H1 (cell line): Measurements from ENCODE around the gene KIAA1755. TPM values are rescaled to one million over a fixed set of nuclear protein-coding genes. Genes with fewer than 3 reads are reported as not detected.

Experiments used
- CTCF ChIA-PET: fragments of 300-600 bp; sonication (Branson Sonifier 250); formaldehyde crosslinking; loops from one replicate; lab custom pipeline; 2021; ENCODE audit not compliant: partially characterized antibody; lab: Charles Lee
- POLR2A ChIA-PET: fragments of 300-600 bp; sonication (Branson Sonifier 250); formaldehyde crosslinking; loops from one replicate; lab custom pipeline; 2021; ENCODE audit warnings: inconsistent platforms; ENCODE audit not compliant: partially characterized antibody; lab: Charles Lee
- DNase-seq, 2 experiments: peaks; one replicate each; pipeline versions ENCODE4 v3.0.0 to v3.0.0-alpha.2; 2010 to 2022; ENCODE audit warnings: low spot score in 2 of 2, low read depth in 1 of 2, mixed read lengths in 1 of 2
- FAIRE-seq: peaks from 2 replicates; lab custom pipeline; 2011; peaks lifted over from hg19 to GRCh38; lab: Jason Lieb, UNC
- H2AFZ ChIP-seq: 2 replicates; pipeline ENCODE4 v1.8.1; 2012; ENCODE audit warnings: low read length, inconsistent platforms
- H2AK5ac ChIP-seq: 2 replicates; pipeline ENCODE4 v1.6.1; 2013; ENCODE audit warnings: low read depth, low read length
- H2BK120ac ChIP-seq: replicated peaks from 2 replicates; pipeline ENCODE3; 2013; ENCODE audit warnings: low read depth, low read length, inconsistent platforms
- H2BK12ac ChIP-seq: 2 replicates; pipeline ENCODE4 v1.6.1; 2013; ENCODE audit warnings: low read depth, low read length
- H2BK15ac ChIP-seq: 2 replicates; pipeline ENCODE4 v1.6.1; 2013; ENCODE audit warnings: low read length
- H2BK20ac ChIP-seq: 2 replicates; pipeline ENCODE4 v1.6.1; 2013; ENCODE audit warnings: low read length
- H2BK5ac ChIP-seq: 2 replicates; pipeline ENCODE4 v1.6.1; 2013; ENCODE audit warnings: low read depth, low read length
- H3K14ac ChIP-seq: 2 replicates; pipeline ENCODE4 v1.6.1; 2013; ENCODE audit warnings: inconsistent platforms; ENCODE audit not compliant: insufficient read length
- H3K18ac ChIP-seq: 2 replicates; pipeline ENCODE4 v1.6.1; 2013; ENCODE audit warnings: low read length; ENCODE audit errors: extremely low read depth
- H3K23ac ChIP-seq: 2 replicates; pipeline ENCODE4 v1.6.1; 2013; ENCODE audit warnings: inconsistent platforms; ENCODE audit not compliant: insufficient read length
- H3K23me2 ChIP-seq: 2 replicates; pipeline ENCODE4 v1.6.1; 2013; ENCODE audit warnings: low read depth, low read length
- H3K27ac ChIP-seq: 2 replicates; pipeline ENCODE4 v1.6.1; 2011; ENCODE audit warnings: low read depth, low read length, inconsistent platforms
- H3K27me3 ChIP-seq, 4 experiments: replicated peaks in 1 of 4; 1 replicate in 1 of 4; 2 replicates in 3 of 4; pipeline versions ENCODE4 v1.6.1 to v1.8.1; 2011 to 2013; ENCODE audit warnings: low read length in 3 of 4, mild to moderate bottlenecking in 3 of 4, inconsistent platforms in 2 of 4, mixed read lengths in 2 of 4, moderate library complexity in 1 of 4; ENCODE audit not compliant: control insufficient read depth in 3 of 4, insufficient read depth in 3 of 4; ENCODE audit errors: extremely low read depth in 1 of 4
- H3K36me3 ChIP-seq, 4 experiments: 2 replicates each; pipeline versions ENCODE4 v1.6.1 to v1.8.1; 2011 to 2013; ENCODE audit warnings: mild to moderate bottlenecking in 4 of 4, low read length in 3 of 4, moderate library complexity in 2 of 4, control low read depth in 1 of 4, inconsistent platforms in 1 of 4; ENCODE audit not compliant: insufficient read depth in 4 of 4, control insufficient read depth in 2 of 4
- H3K4ac ChIP-seq: replicated peaks from 2 replicates; pipeline ENCODE3; 2013; ENCODE audit warnings: low read length, low read depth, mixed read lengths, inconsistent platforms; ENCODE audit not compliant: insufficient read length
- H3K4me1 ChIP-seq, 4 experiments: replicated peaks in 1 of 4; 1 replicate in 1 of 4; 2 replicates in 3 of 4; pipeline versions ENCODE4 v1.6.1 to v1.8.1; 2011 to 2013; ENCODE audit warnings: low read length in 3 of 4, inconsistent platforms in 2 of 4, mixed read lengths in 1 of 4; ENCODE audit not compliant: insufficient read depth in 4 of 4, control insufficient read depth in 3 of 4
- H3K4me2 ChIP-seq, 2 experiments: 2 replicates each; pipeline versions ENCODE4 v1.6.1 to v1.8.1; 2011 to 2013; ENCODE audit warnings: low read depth in 2 of 2, low read length in 2 of 2, control low read depth in 1 of 2, inconsistent platforms in 1 of 2, mild to moderate bottlenecking in 1 of 2; ENCODE audit not compliant: insufficient read depth in 1 of 2
- H3K4me3 ChIP-seq, 4 experiments: fragments of 200-600, 300-600 bp in 1 of 4; sonication (generic), shearing (Covaris generic), sonication (Bioruptor Twin) in 1 of 4; 2 replicates each; pipeline versions ENCODE4 v1.5.1 to v1.8.1; 2011 to 2016; ENCODE audit warnings: low read length in 4 of 4, low read depth in 3 of 4, control low read depth in 2 of 4, inconsistent platforms in 2 of 4, mild to moderate bottlenecking in 2 of 4, mixed read lengths in 1 of 4, moderate library complexity in 1 of 4; ENCODE audit not compliant: insufficient read depth in 2 of 4; ENCODE audit errors: extremely low read depth in 1 of 4
- H3K56ac ChIP-seq: replicated peaks from 2 replicates; pipeline ENCODE3; 2013; ENCODE audit warnings: low read depth, mild to moderate bottlenecking, mixed read lengths, low read length, inconsistent platforms; ENCODE audit not compliant: insufficient read length
- H3K79me1 ChIP-seq: 2 replicates; pipeline ENCODE4 v1.6.1; 2013; ENCODE audit warnings: low read depth, low read length, control low read depth
- H3K79me2 ChIP-seq, 2 experiments: 2 replicates each; pipeline versions ENCODE4 v1.6.1 to v1.8.1; 2012 to 2013; ENCODE audit warnings: low read length in 2 of 2, mild to moderate bottlenecking in 2 of 2, inconsistent platforms in 1 of 2; ENCODE audit not compliant: insufficient read depth in 2 of 2, control insufficient read depth in 1 of 2
- H3K9ac ChIP-seq, 4 experiments: replicated peaks in 1 of 4; 1 replicate in 1 of 4; 2 replicates in 3 of 4; pipeline versions ENCODE4 v1.6.1 to v1.8.1; 2011 to 2013; ENCODE audit warnings: low read depth in 3 of 4, low read length in 3 of 4, control low read depth in 2 of 4, mild to moderate bottlenecking in 2 of 4, moderate library complexity in 2 of 4, inconsistent platforms in 1 of 4; ENCODE audit errors: extremely low read depth in 1 of 4
- H3K9me3 ChIP-seq, 2 experiments: 2 replicates each; pipeline versions ENCODE4 v1.6.1 to v1.8.1; 2012 to 2013; ENCODE audit warnings: mild to moderate bottlenecking in 2 of 2, moderate library complexity in 2 of 2, control low read depth in 1 of 2, inconsistent platforms in 1 of 2, low read depth in 1 of 2, low read length in 1 of 2, mixed read lengths in 1 of 2; ENCODE audit not compliant: insufficient read depth in 2 of 2
- H4K20me1 ChIP-seq, 2 experiments: replicated peaks in 1 of 2; 2 replicates each; pipeline versions ENCODE3 to v1.8.1; 2011 to 2013; ENCODE audit warnings: inconsistent platforms in 2 of 2, low read length in 2 of 2, mild to moderate bottlenecking in 1 of 2; ENCODE audit not compliant: insufficient read depth in 2 of 2, control insufficient read depth in 1 of 2
- H4K5ac ChIP-seq: 2 replicates; pipeline ENCODE4 v1.6.1; 2013; ENCODE audit warnings: low read length, low read depth, mixed read lengths, inconsistent platforms; ENCODE audit not compliant: insufficient read length
- H4K8ac ChIP-seq: 2 replicates; pipeline ENCODE4 v1.8.0; 2013; ENCODE audit warnings: mild to moderate bottlenecking, moderate library complexity, low read length, inconsistent platforms; ENCODE audit not compliant: insufficient read depth; ENCODE audit errors: extremely low read depth
- H4K91ac ChIP-seq: replicated peaks from 2 replicates; pipeline ENCODE3; 2013; ENCODE audit warnings: low read length, mixed read lengths, inconsistent platforms; ENCODE audit not compliant: insufficient read length
- CHD2 ChIP-seq: IDR thresholded peaks from 2 replicates; pipeline ENCODE4 v1.6.1; 2012; ENCODE audit warnings: low read length, improper control_type of control experiment
- EP300 ChIP-seq, 2 experiments: IDR thresholded peaks; 1 replicate in 1 of 2; 2 replicates in 1 of 2; pipeline ENCODE4 v1.6.1; 2011 to 2012; ENCODE audit warnings: low read depth in 2 of 2, low read length in 2 of 2, mild to moderate bottlenecking in 2 of 2, borderline replicate concordance in 1 of 2, inconsistent platforms in 1 of 2, moderate library complexity in 1 of 2
- NANOG ChIP-seq: IDR thresholded peaks from 2 replicates; pipeline ENCODE4 v1.6.1; 2011; ENCODE audit warnings: low read length, low read depth, mild to moderate bottlenecking, inconsistent platforms; ENCODE audit not compliant: insufficient read depth, poor library complexity, severe bottlenecking
- POLR2AphosphoS5 ChIP-seq: IDR thresholded peaks from 2 replicates; pipeline ENCODE4 v1.6.1; 2011; ENCODE audit warnings: low read depth, low read length
- POU5F1 ChIP-seq: IDR thresholded peaks from 2 replicates; pipeline ENCODE4 v1.6.1; 2011; ENCODE audit warnings: low read depth, mild to moderate bottlenecking, low read length, moderate library complexity
- SAP30 ChIP-seq: fragments of 300-600 bp; sonication (generic); IDR thresholded peaks from 2 replicates; pipeline ENCODE4 v1.7.1; 2012; ENCODE audit warnings: low read length, moderate library complexity, mild to moderate bottlenecking, inconsistent platforms; ENCODE audit not compliant: insufficient read depth, insufficient replicate concordance
- SIX5 ChIP-seq: IDR thresholded peaks from 2 replicates; pipeline ENCODE4 v1.6.1; 2011; ENCODE audit warnings: mild to moderate bottlenecking, low read depth, low read length
- SRF ChIP-seq: IDR thresholded peaks from 2 replicates; pipeline ENCODE4 v1.6.1; 2011; ENCODE audit warnings: mild to moderate bottlenecking, low read depth, low read length, moderate library complexity
- TBP ChIP-seq: IDR thresholded peaks from 2 replicates; pipeline ENCODE4 v1.6.1; 2011; ENCODE audit warnings: low read depth, low read length, improper control_type of control experiment
- YY1 ChIP-seq: IDR thresholded peaks from 2 replicates; pipeline ENCODE4 v1.6.1; 2011; ENCODE audit warnings: low read depth, mild to moderate bottlenecking, low read length
- WGBS, 2 experiments: shearing (Covaris generic) in 1 of 2; methylation state at CpG; one replicate each; pipeline versions ENCODE4 v1.1.6 to v1.1.7; 2013 to 2015; ENCODE audit warnings: low lambda C conversion rate in 2 of 2, mixed read lengths in 2 of 2, inconsistent platforms in 1 of 2, low coverage in 1 of 2, missing lambda C conversion rate in 1 of 2; ENCODE audit not compliant: insufficient replicate concordance in 2 of 2, insufficient coverage in 1 of 2, insufficient read length in 1 of 2; ENCODE audit errors: extremely low coverage in 1 of 2, missing lambda C conversion rate in 1 of 2; 5-methylcytosine and 5-hydroxymethylcytosine counted together
- polyA plus RNA-seq, 7 experiments: library from polyadenylated mRNA; depleted of rRNA in 3 of 7; stranded (reverse) in 5 of 7; unstranded in 2 of 7; fragments of >200 nt in 5 of 7; fragments of 200-250 nt in 2 of 7; gene quantifications; 1 replicate in 5 of 7; 2 replicates in 1 of 7; 4 replicates in 1 of 7; pipeline versions ENCODE4 v1.2.1 to v1.2.3, GENCODE V29; 2011 to 2013; ENCODE audit warnings: missing spikeins in 2 of 7, mixed read lengths in 2 of 7
- total RNA-seq: library from RNA; stranded (reverse); fragmentation: NEBNext Ultra II Directional; extraction: Animal tissue kit (Norgen Biotek cat#: 25700); gene quantifications from 2 replicates; pipeline ENCODE4 v1.2.1, GENCODE V29; 2021
- TF ChIP-seq, protein P1 (sequence below): IDR thresholded peaks from 2 replicates; pipeline ENCODE4 v1.6.1; 2012; ENCODE audit warnings: low read length, inconsistent platforms

KIAA1755 gene
- total and polyA plus RNA-seq, 2 of the 8 experiments (the other 6 are each of a cell fraction or from before 2014, with no cell fraction given) = 0.23 TPM; not detected in 1

DNA sequence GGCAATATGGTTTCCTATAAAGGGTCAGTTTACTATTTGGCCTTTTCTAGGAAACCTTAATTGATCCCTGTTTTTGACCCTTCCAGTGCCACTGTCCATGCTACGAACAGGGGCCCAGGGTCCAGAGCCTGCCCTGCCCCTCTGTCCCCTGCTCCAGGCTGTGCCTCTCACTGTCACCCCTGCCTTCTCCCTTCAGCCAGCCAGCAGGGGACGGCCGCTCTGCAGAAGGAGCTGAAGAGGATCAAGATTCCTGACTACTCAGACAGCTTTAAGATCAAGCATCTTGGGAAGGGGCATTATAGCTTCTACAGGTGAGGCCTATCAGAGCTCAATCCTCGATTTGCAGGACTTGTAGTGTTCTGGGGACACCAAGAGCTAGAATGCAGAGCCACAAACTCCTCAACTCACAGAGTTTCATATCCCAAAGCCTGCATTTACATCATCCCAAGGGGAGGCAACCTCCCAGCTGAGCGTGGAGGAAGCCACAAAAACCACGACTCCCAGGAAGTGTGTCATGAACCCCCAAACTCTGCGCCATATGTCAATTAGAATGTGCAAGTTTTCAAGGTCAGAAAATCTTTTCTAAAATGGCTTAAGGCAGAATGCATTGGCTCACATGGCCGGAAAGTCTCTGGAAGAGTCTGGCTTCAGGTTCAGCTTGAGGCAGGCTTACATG, 47.0 kb upstream of the KIAA1755 start:
- Histone ChIP-seq H3K4me1 (no peaks in the 10 kb centered on the region), H3K18ac (no peak overlapping the region), H4K20me1 (no peaks in the 10 kb centered on the region), H3K9me3 (no peaks in the 10 kb centered on the region; a peak in 1 of 4 replicates), H2BK20ac (no peak overlapping the region), H3K79me2 (no peaks in the 10 kb centered on the region), H2AK5ac (no peak overlapping the region), H3K4me3 (no peak overlapping the region), H3K79me1 (no peaks in the 10 kb centered on the region), H2BK5ac (no peak overlapping the region), H3K23ac (no peak overlapping the region), H4K8ac (no peak overlapping the region), H3K27me3 (no peaks in the 10 kb centered on the region; a peak in 1 of 7 replicates), H2BK12ac (no peak overlapping the region), H2BK120ac (no peak overlapping the region), H4K5ac (no peak overlapping the region), H3K14ac (no peak overlapping the region), H2BK15ac (no peak overlapping the region), H2AFZ (no peak overlapping the region), H3K9ac (no peak overlapping the region; a peak in 1 of 7 replicates), H3K27ac (no peak overlapping the region), H3K23me2 (no peaks in the 10 kb centered on the region), H3K4me2 (no peak overlapping the region), H4K91ac (no peak overlapping the region), H3K36me3 (no peaks in the 10 kb centered on the region), H3K56ac (no peak overlapping the region), H3K4ac (no peak overlapping the region)
- WGBS, 2 experiments = 84% methylated on average over 8 of the region's 8 CpGs; no CpG with 5 or more reads in 1 of the 2 experiments
- no peak for FAIRE-seq
- ChIA-PET POLR2A (interaction anchor here (0.8 to 1.9 kb wide), 3 partner anchors 9 to 111 kb away, joined by 3 to 4 read pairs (median 4); no protein-coding TSS in a partner anchor), CTCF (interaction anchor here (0.6 to 2.5 kb wide), 10 partner anchors 16 to 253 kb away, joined by 3 to 10 read pairs (median 3); no protein-coding TSS in a partner anchor)
- DNase-seq = no peak
- TF ChIP-seq YY1 = no peak
- no peak for TF ChIP-seq SAP30
- TF ChIP-seq, protein P1, sequence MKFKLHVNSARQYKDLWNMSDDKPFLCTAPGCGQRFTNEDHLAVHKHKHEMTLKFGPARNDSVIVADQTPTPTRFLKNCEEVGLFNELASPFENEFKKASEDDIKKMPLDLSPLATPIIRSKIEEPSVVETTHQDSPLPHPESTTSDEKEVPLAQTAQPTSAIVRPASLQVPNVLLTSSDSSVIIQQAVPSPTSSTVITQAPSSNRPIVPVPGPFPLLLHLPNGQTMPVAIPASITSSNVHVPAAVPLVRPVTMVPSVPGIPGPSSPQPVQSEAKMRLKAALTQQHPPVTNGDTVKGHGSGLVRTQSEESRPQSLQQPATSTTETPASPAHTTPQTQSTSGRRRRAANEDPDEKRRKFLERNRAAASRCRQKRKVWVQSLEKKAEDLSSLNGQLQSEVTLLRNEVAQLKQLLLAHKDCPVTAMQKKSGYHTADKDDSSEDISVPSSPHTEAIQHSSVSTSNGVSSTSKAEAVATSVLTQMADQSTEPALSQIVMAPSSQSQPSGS = no peak
- no peak for TF ChIP-seq SIX5
- TF ChIP-seq SRF = no peak
- TF ChIP-seq CHD2 = no peak
- no peak for TF ChIP-seq TBP
- TF ChIP-seq POU5F1 = no peak
- no peak for TF ChIP-seq NANOG
- no peak for TF ChIP-seq POLR2AphosphoS5
- TF ChIP-seq EP300 (IDR thresholded peaks at IDR 0.05; ENCODE audit: borderline replicate concordance in 1 of 2, low read depth in 2 of 2, low read length in 2 of 2) = no peak
